ENCODE measurements around the gene IL1RAPL1.
"Not testable (repeated sequence)": the region's sequence is repeated elsewhere in the genome, so short reads cannot be mapped to it uniquely, and the experiment has no call there.

IL1RAPL1 gene

DNA sequence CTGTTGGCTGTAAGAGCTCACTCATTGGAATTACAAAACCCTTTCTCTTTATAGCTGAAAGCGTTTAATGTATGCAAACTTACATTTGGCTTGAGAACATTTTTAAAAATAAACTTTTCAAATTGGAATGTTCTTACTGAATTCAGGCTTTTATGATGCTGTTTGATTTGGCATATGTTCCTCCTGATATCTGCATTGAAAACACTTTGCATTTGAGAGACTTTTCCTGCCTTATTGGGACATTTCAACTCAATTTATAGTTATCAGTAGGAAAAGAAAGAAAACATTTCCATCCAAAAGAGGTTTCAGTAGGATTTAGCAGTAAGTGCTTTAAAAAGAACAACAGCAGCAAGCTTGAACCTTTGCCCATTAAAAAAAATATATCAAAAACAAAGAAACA is 520.0 kb downstream of the IL1RAPL1 start:
- in situ Hi-C loops (cut with HindIII; ENCODE audit: low sequenced_read_pairs), result no loop called here
- TF ChIP-seq, protein P1, sequence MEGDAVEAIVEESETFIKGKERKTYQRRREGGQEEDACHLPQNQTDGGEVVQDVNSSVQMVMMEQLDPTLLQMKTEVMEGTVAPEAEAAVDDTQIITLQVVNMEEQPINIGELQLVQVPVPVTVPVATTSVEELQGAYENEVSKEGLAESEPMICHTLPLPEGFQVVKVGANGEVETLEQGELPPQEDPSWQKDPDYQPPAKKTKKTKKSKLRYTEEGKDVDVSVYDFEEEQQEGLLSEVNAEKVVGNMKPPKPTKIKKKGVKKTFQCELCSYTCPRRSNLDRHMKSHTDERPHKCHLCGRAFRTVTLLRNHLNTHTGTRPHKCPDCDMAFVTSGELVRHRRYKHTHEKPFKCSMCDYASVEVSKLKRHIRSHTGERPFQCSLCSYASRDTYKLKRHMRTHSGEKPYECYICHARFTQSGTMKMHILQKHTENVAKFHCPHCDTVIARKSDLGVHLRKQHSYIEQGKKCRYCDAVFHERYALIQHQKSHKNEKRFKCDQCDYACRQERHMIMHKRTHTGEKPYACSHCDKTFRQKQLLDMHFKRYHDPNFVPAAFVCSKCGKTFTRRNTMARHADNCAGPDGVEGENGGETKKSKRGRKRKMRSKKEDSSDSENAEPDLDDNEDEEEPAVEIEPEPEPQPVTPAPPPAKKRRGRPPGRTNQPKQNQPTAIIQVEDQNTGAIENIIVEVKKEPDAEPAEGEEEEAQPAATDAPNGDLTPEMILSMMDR (IDR thresholded peaks at IDR 0.05; ENCODE audit: low read depth, low read length, missing control alignments), result no peak

DNA sequence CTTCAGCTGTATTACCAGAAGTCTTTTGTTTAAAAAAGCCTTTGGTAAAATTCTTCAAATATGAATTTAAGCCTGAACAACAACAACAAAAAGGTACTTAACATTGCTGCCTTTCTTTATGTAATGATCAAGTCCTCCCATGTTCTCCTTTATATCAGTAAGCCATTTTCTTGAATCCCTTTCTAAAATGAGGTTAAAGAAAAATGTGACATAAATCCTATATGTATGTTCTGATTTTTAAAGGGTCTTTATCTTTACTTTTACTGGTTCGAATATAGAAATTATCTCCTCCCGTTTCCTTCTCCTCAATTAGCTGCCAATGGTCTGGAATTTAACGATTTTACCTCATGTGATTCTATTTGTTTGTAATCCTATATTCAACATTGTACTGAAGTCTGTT is 522.8 kb downstream of the IL1RAPL1 start:
- in situ Hi-C loops (cut with HindIII; ENCODE audit: low sequenced_read_pairs), result no loop called here
- no peak overlapping the region for H3K4me3 ChIP-seq (ENCODE audit: low read depth, low read length)
- no peak for DNase-seq (ENCODE audit: low read depth)
- TF ChIP-seq, protein P1 (IDR thresholded peaks at IDR 0.05; ENCODE audit: low read depth, low read length, missing control alignments), result no peak

More for the DNA sequence above, 520.0 kb downstream of the IL1RAPL1 start:
- H3K4me3 ChIP-seq (ENCODE audit: low read depth, low read length), result no peak overlapping the region
- DNase-seq (ENCODE audit: low read depth), result no peak

DNA sequence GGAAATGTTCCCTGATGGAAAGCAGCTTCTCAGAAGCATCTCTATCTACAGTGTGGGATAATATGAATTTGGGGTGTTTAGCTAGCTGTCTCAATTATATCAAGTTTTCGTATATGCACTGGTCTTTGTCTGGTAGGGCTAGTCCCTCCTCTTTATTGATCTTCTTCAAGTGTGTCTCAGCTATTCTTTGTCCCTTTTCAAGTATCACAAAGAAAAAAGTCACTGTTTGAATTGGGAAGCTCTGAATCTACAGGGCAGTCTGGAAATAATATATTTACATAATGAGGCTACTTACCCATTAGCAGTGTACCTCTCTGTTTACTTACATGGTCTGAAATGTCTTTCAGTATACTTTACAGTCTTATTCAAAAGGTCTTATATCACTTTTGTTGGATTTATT is 526.0 kb downstream of the IL1RAPL1 start:
- in situ Hi-C loops (cut with HindIII; ENCODE audit: low sequenced_read_pairs), result no loop called here
- no peak overlapping the region for H3K4me3 ChIP-seq (ENCODE audit: low read depth, low read length)
- TF ChIP-seq, protein P1 (IDR thresholded peaks at IDR 0.05; ENCODE audit: low read depth, low read length, missing control alignments), result no peak
- no peak for DNase-seq (ENCODE audit: low read depth)

DNA sequence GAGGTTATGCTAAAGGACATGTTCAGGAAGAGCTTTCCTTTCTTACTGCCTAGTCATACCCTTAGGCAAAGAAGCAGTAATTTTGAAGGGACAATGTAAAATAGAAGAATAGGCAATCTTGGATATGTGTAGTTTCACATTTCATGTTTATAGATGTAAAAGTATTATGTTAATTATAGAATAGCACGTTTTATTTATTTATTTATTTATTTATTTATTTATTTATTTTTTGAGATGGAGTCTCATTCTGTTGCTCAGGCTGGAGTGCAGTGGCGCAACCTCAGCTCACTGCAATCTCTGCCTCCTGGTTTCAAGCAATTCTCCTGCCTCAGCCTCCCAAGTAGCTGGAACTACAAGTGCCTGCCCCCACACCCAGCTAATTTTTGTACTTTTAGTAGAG is 535.6 kb downstream of the IL1RAPL1 start:
- H3K4me3 ChIP-seq (ENCODE audit: low read depth, low read length); in situ Hi-C loops (cut with HindIII; ENCODE audit: low sequenced_read_pairs); DNase-seq (ENCODE audit: low read depth): not testable (repeated sequence)

DNA sequence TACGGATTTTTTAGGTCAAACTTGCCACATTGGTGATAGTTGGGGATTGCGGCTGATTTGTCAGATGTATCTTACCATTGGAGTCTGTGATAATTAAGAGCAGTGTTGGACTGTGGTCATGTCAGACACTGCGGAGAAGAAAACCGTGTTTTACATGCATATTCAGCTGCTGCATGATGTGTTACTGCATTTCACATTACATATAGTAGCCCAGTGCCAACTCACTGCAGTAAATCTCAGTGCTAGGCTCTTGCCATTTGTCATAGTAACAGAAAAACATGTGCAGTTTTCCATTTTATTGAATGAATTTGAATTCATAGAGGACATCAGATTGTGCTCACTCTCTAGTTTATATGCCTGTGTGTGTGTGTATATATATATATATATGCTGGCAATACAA is 543.7 kb downstream of the IL1RAPL1 start:
- H3K4me3 ChIP-seq (ENCODE audit: low read depth, low read length), result no peak overlapping the region
- TF ChIP-seq, protein P1 (IDR thresholded peaks at IDR 0.05; ENCODE audit: low read depth, low read length, missing control alignments), result no peak
- in situ Hi-C loops (cut with HindIII; ENCODE audit: low sequenced_read_pairs), result no loop called here
- no peak for DNase-seq (ENCODE audit: low read depth)

DNA sequence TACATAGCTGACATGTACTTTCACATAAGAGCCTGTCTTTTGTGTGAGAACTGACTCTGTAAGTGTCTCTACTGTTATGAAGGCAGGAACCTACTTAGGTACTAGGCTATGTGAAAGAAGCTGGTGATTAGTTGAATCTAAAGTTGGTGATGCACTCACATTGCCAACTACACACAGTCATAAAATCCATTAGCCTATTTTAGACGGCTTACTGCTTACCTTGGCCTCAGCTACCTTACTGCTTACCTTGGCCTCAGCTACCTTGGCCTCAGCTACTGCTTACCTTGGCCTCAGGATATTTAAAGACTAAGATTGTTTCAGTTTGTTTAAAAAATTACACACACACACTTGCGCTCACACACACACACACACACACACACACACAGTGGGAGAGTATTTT is 549.7 kb downstream of the IL1RAPL1 start:
- in situ Hi-C loops (cut with HindIII; ENCODE audit: low sequenced_read_pairs), result no loop called here

DNA sequence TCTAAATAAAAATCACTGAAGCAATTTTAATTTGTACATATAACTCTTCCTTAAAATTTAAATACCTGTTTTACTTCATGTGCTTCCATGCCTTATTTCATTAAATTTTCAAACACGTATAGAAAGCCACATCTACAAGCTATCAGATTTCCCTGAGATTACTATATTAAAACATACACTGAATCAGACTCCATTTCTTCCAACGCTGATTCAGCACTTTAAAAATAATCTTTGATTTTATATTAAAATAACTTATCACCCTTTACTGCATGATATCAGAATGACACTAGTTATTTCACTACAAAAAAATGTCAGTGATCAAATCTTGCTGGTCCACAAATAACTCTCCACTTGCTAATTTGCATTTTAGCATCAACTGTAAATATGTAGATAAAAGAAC is 550.8 kb downstream of the IL1RAPL1 start:
- in situ Hi-C loops (cut with HindIII; ENCODE audit: low sequenced_read_pairs), result no loop called here
- H3K4me3 ChIP-seq (ENCODE audit: low read depth, low read length), result no peak overlapping the region
- no peak for DNase-seq (ENCODE audit: low read depth)
- TF ChIP-seq, protein P1 (IDR thresholded peaks at IDR 0.05; ENCODE audit: low read depth, low read length, missing control alignments), result no peak

More for the DNA sequence above, 549.7 kb downstream of the IL1RAPL1 start:
- H3K4me3 ChIP-seq (ENCODE audit: low read depth, low read length), result no peak overlapping the region
- TF ChIP-seq, protein P1 (IDR thresholded peaks at IDR 0.05; ENCODE audit: low read depth, low read length, missing control alignments), result no peak
- DNase-seq (ENCODE audit: low read depth), result no peak
